Karpas-422 (cell line): ENCODE measurements around the gene COX6B1. TPM values are rescaled to one million over a fixed set of nuclear protein-coding genes. Genes with fewer than 3 reads are reported as not detected.
A peak's percentile ranks its signal among the peaks of the same experiment; 100 is the strongest.

Experiments
- DNase-seq: peaks from one replicate; pipeline ENCODE4 v3.0.0-alpha.2; 2015
- H2AFZ ChIP-seq: fragments of 200-600 bp; sonication (generic); 2 replicates; pipeline ENCODE4 v1.6.1; 2014; ENCODE audit warnings: antibody characterized with exemption, low read length, mixed read lengths
- H3K27ac ChIP-seq: fragments of 200-600 bp; sonication (generic); 2 replicates; pipeline ENCODE4 v1.5.1; 2014; ENCODE audit warnings: mild to moderate bottlenecking, low read length, moderate library complexity
- H3K27me3 ChIP-seq: fragments of 200-600 bp; sonication (generic); 2 replicates; pipeline ENCODE4 v1.6.1; 2014; ENCODE audit warnings: low read length, mixed read lengths
- H3K36me3 ChIP-seq: fragments of 200-600 bp; sonication (generic); 2 replicates; pipeline ENCODE4 v1.6.1; 2014; ENCODE audit warnings: low read length, mixed read lengths; ENCODE audit not compliant: insufficient read depth
- H3K4me1 ChIP-seq: fragments of 200-600 bp; sonication (generic); 2 replicates; pipeline ENCODE4 v1.6.1; 2014; ENCODE audit warnings: mild to moderate bottlenecking, low read length, mixed read lengths
- H3K4me2 ChIP-seq: fragments of 200-600 bp; sonication (generic); 2 replicates; pipeline ENCODE4 v1.6.1; 2014; ENCODE audit warnings: low read length, low read depth, mild to moderate bottlenecking; ENCODE audit not compliant: poor library complexity, severe bottlenecking
- H3K4me3 ChIP-seq: fragments of 200-600 bp; sonication (generic); 2 replicates; pipeline ENCODE4 v1.5.1; 2014; ENCODE audit warnings: mild to moderate bottlenecking, antibody characterized with exemption, low read length, mixed read lengths
- H3K79me2 ChIP-seq: fragments of 200-600 bp; sonication (generic); 2 replicates; pipeline ENCODE4 v1.6.1; 2014; ENCODE audit warnings: mild to moderate bottlenecking, low read length, mixed read lengths
- H3K9ac ChIP-seq: fragments of 200-600 bp; sonication (generic); 2 replicates; pipeline ENCODE4 v1.6.0; 2014; ENCODE audit warnings: low read length
- H3K9me2 ChIP-seq: fragments of 200-600 bp; sonication (generic), shearing (Covaris generic); replicated peaks from 2 replicates; pipeline ENCODE4 v1.6.0; 2014; ENCODE audit warnings: mild to moderate bottlenecking, low read length, moderate library complexity; ENCODE audit not compliant: insufficient read depth
- H3K9me3 ChIP-seq: fragments of 300-700, 200-600 bp; sonication (generic); 2 replicates; pipeline ENCODE4 v1.6.1; 2014; ENCODE audit warnings: low read length, mixed read lengths
- H4K20me1 ChIP-seq: fragments of 200-600 bp; sonication (generic); 2 replicates; pipeline ENCODE4 v1.6.1; 2014; ENCODE audit warnings: mild to moderate bottlenecking, antibody characterized with exemption, low read length, low read depth; ENCODE audit not compliant: insufficient read depth
- total RNA-seq: library from RNA; depleted of rRNA; stranded (reverse); fragments of >200 nt; shearing (Covaris generic); gene quantifications from 2 replicates; pipeline ENCODE4 v1.2.3, GENCODE V29; 2014; ENCODE audit warnings: low replicate concordance; rRNA removed

Gene COX6B1
- total RNA-seq, 1 experiment from 2014 or later = 611 TPM

DNA sequence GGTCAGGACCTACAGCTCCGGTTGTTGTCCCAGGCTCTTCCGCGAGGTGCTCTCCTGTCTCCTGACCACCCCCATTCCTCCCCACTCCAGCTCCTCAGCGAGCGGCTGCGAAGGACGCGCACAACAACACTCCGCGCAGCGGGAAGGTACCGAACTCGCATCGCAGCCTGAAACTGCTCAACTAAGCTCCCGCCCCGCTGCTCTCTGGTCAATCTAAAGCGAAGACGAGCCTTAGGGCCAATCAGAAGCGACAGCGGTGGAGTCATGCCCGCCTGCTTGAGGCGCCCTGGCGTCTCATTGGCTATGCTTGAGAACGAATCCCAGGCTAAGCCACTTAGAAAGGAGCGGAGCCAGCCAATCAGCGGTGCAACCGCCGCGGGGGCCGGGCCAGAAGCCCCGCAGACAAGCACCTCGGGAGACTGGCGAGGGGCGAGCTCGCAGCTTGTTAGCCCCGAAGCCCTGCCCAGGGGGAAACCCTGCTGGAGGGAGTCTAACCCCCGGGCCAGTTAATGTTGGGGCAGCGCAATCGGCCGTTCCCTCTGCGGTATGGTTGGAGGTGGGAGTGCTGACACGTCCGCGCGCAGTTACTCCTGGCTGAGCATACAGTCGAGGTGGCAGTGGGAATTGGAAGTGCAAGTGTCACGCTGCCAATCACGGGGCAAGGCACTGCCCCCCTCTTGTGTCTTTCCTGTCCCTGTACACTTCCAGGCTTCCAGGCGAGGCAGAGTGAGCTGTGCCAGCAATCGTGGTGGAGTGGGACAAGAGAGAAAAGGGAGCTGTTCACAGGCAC lies 54.3 kb downstream of the COX6B1 start:
- Histone ChIP-seq H3K9me3 (no peaks in the 10 kb centered on the region), H3K4me1 (peaks cover 9% of the 10 kb centered on the region), H3K27ac (no peak overlapping the region), H4K20me1 (no peaks in the 10 kb centered on the region), H3K4me3 (peak overlapping the region; percentile 69), H2AFZ (peak overlapping the region; percentile 98), H3K27me3 (no peaks in the 10 kb centered on the region), H3K9me2 (no peaks in the 10 kb centered on the region), H3K9ac (peak overlapping the region; percentile 62), H3K36me3 (no peaks in the 10 kb centered on the region), H3K79me2 (no peaks in the 10 kb centered on the region), H3K4me2 (peak overlapping the region; percentile 87)
- DNase-seq = peak; percentile 98

- Histone ChIP-seq H3K27me3 (no peaks in the 10 kb centered on the region), H3K9me2 (no peaks in the 10 kb centered on the region), H3K79me2 (no peaks in the 10 kb centered on the region), H3K9ac (no peak overlapping the region), H3K9me3 (no peaks in the 10 kb centered on the region), H3K36me3 (no peaks in the 10 kb centered on the region), H4K20me1 (no peaks in the 10 kb centered on the region), H3K4me2 (no peak overlapping the region), H3K4me3 (no peak overlapping the region), H3K4me1 (peaks cover 9% of the 10 kb centered on the region), H2AFZ (no peak overlapping the region), H3K27ac (no peak overlapping the region)
- peak; percentile 26 for DNase-seq
Measured at GRCh38 chr19:35703343-35703742, 55.2 kb downstream of the COX6B1 start.

DNA sequence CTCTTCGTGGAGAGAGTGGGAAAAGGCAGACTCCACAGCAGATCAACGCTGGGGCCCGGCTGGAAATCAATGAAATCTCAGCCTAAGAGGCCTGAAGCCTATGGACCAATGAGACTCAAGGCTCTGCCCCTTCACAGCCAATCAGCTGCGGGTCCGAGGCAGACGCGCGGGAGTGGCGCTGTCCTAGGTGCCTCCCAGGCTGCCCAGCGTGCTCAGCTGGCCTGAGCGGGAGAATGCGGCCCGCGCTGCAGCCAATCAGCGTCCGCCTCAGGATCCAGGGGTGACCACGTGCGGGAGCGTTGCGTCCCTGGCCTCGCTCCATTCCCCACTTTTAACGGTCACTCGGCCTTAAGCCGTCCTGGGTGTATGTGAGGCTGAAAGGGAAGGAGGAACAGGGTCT lies 56.1 kb downstream of the COX6B1 start, which contains the start of gene ZBTB32:
TSS of gene ZBTB32 (plus strand) at position 341 of the 400 bp plus-strand sequence. CDS start 10,069 bp downstream, outside the sequence.
- Histone ChIP-seq H3K36me3 (no peaks in the 10 kb centered on the region), H3K9me3 (no peaks in the 10 kb centered on the region), H3K79me2 (no peaks in the 10 kb centered on the region), H4K20me1 (no peaks in the 10 kb centered on the region), H3K4me2 (no peak within 1 kb of the TSS), H3K4me3 (no peak within 1 kb of the TSS), H3K27me3 (no peaks in the 10 kb centered on the region), H3K9me2 (no peaks in the 10 kb centered on the region), H3K4me1 (peaks cover 9% of the 10 kb centered on the region), H2AFZ (no peak within 1 kb of the TSS), H3K9ac (no peak within 1 kb of the TSS), H3K27ac (no peak within 1 kb of the TSS)
- DNase-seq = peak; percentile 78

Other genes starting within 250 kb of the COX6B1 start
- not detected in 2 replicates for gene FFAR2, start 200.1 kb upstream of the COX6B1 start, total RNA-seq
- gene KRTDAP, start 157.9 kb upstream of the COX6B1 start, total RNA-seq = not detected in 2 replicates
- gene DMKN, start 134.7 kb upstream of the COX6B1 start, total RNA-seq = 5.0 and 9.3 TPM in 2 replicates
- 0.25 TPM in 1 of 2 replicates, not detected in the other for gene SBSN, start 120.0 kb upstream of the COX6B1 start, total RNA-seq
- gene GAPDHS, start 114.9 kb upstream of the COX6B1 start, total RNA-seq = not detected in 2 replicates
- 125 and 126 TPM in 2 replicates for gene TMEM147, start 102.7 kb upstream of the COX6B1 start, total RNA-seq
- 0.37 and 0.40 TPM in 2 replicates for gene ATP4A, start 84.7 kb upstream of the COX6B1 start, total RNA-seq
- not detected in 2 replicates for gene PMIS2, start 62.1 kb upstream of the COX6B1 start, total RNA-seq
- gene HAUS5, start 35.6 kb upstream of the COX6B1 start, total RNA-seq = 12.5 and 26.2 TPM in 2 replicates
- gene RBM42, start 19.3 kb upstream of the COX6B1 start, total RNA-seq = 36.9 and 82.1 TPM in 2 replicates
- gene ETV2, start 6.6 kb upstream of the COX6B1 start, total RNA-seq = 0.54 and 0.75 TPM in 2 replicates
- not detected in 2 replicates for gene UPK1A, start 18.2 kb downstream of the COX6B1 start, total RNA-seq
- not detected in 2 replicates for gene ZBTB32, start 56.2 kb downstream of the COX6B1 start, total RNA-seq
- 15.3 and 21.4 TPM in 2 replicates for gene KMT2B, start 69.7 kb downstream of the COX6B1 start, total RNA-seq
- gene IGFLR1, start 94.1 kb downstream of the COX6B1 start, total RNA-seq = 1.5 and 15.2 TPM in 2 replicates
- gene U2AF1L4, start 97.1 kb downstream of the COX6B1 start, total RNA-seq = 31.7 and 50.4 TPM in 2 replicates
- gene PSENEN, start 97.3 kb downstream of the COX6B1 start, total RNA-seq = 47.7 and 112 TPM in 2 replicates
- 5.9 and 12.4 TPM in 2 replicates for gene LIN37, start 100.3 kb downstream of the COX6B1 start, total RNA-seq
- gene HSPB6, start 108.7 kb downstream of the COX6B1 start, total RNA-seq = 0.18 and 1.5 TPM in 2 replicates
- gene PROSER3, start 109.9 kb downstream of the COX6B1 start, total RNA-seq = 16.6 and 17.5 TPM in 2 replicates
- 5.8 and 12.3 TPM in 2 replicates for gene ARHGAP33, start 127.2 kb downstream of the COX6B1 start, total RNA-seq
- gene PRODH2, start 164.5 kb downstream of the COX6B1 start, total RNA-seq = not detected in 2 replicates
- not detected in 2 replicates for gene NPHS1, start 204.2 kb downstream of the COX6B1 start, total RNA-seq
- 0.07 TPM in 1 of 2 replicates, not detected in the other for gene KIRREL2, start 208.6 kb downstream of the COX6B1 start, total RNA-seq
- 9.9 and 23.8 TPM in 2 replicates for gene APLP1, start 220.3 kb downstream of the COX6B1 start, total RNA-seq